C4-2B (cell line): ENCODE data around the gene NEK1.

Experiments
- ZFX ChIP-seq: fragments of 450-650 bp; IDR thresholded peaks from 2 replicates; pipeline ENCODE4 v1.6.1; 2017
- TF ChIP-seq, protein P1 (sequence below): fragments of 450-650 bp; conservative IDR thresholded peaks from 2 replicates; pipeline ENCODE4 v1.5.1; 2017; ENCODE audit warnings: mild to moderate bottlenecking

DNA sequence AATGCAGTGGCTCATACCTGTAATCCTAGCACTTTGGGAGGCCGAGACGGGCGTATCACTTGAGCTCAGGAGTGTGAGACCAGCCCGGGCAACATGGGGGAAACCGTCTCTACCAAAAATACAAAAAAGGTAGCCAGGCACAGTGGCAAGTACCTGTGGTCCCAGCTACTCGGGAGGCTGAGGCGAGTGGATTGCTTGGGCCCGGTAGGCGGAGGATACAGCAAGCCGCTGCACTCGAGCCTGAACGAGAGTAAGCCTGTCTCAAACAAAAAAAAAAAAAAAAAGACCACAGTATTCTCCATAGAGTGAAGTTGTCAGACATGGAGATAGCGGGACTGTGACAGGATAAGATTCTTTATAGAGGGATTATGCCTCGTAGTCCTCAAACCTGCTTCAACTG is 265.5 kb downstream of the NEK1 start:
- TF ChIP-seq, protein P1, sequence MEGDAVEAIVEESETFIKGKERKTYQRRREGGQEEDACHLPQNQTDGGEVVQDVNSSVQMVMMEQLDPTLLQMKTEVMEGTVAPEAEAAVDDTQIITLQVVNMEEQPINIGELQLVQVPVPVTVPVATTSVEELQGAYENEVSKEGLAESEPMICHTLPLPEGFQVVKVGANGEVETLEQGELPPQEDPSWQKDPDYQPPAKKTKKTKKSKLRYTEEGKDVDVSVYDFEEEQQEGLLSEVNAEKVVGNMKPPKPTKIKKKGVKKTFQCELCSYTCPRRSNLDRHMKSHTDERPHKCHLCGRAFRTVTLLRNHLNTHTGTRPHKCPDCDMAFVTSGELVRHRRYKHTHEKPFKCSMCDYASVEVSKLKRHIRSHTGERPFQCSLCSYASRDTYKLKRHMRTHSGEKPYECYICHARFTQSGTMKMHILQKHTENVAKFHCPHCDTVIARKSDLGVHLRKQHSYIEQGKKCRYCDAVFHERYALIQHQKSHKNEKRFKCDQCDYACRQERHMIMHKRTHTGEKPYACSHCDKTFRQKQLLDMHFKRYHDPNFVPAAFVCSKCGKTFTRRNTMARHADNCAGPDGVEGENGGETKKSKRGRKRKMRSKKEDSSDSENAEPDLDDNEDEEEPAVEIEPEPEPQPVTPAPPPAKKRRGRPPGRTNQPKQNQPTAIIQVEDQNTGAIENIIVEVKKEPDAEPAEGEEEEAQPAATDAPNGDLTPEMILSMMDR: no peak
- no peak for TF ChIP-seq ZFX
